Trophoblast cell (in vitro differentiated cells and primary cell): ENCODE measurements around the gene CALB2.

Experiments used
- DNase-seq, 2 donors: peaks; one replicate each; pipeline ENCODE4 v3.0.0-alpha.2; 2016
- H2AFZ ChIP-seq: 2 replicates; pipeline ENCODE4 v1.6.1; 2013; ENCODE audit warnings: low read length, moderate library complexity, mild to moderate bottlenecking; ENCODE audit not compliant: insufficient read depth, poor library complexity
- H2AK5ac ChIP-seq: 2 replicates; pipeline ENCODE4 v1.6.1; 2013; ENCODE audit warnings: mild to moderate bottlenecking, low read length
- H2BK120ac ChIP-seq: 2 replicates; pipeline ENCODE4 v1.6.1; 2013; ENCODE audit warnings: low read length, mild to moderate bottlenecking, moderate library complexity; ENCODE audit not compliant: insufficient read depth, poor library complexity
- H2BK12ac ChIP-seq: 2 replicates; pipeline ENCODE4 v1.6.1; 2013; ENCODE audit warnings: mild to moderate bottlenecking, low read length, moderate library complexity
- H2BK5ac ChIP-seq: 2 replicates; pipeline ENCODE4 v1.6.1; 2013; ENCODE audit warnings: low read length, low read depth, moderate library complexity, mild to moderate bottlenecking; ENCODE audit not compliant: poor library complexity
- H3K14ac ChIP-seq: 2 replicates; pipeline ENCODE4 v1.6.1; 2013; ENCODE audit warnings: mild to moderate bottlenecking, low read length
- H3K18ac ChIP-seq: 2 replicates; pipeline ENCODE4 v1.6.1; 2013; ENCODE audit warnings: mild to moderate bottlenecking, low read length
- H3K23ac ChIP-seq: 2 replicates; pipeline ENCODE4 v1.6.1; 2013; ENCODE audit warnings: low read length
- H3K27ac ChIP-seq: 2 replicates; pipeline ENCODE4 v1.5.1; 2013; ENCODE audit warnings: low read depth, mild to moderate bottlenecking, inconsistent platforms, low read length, moderate library complexity
- H3K27me3 ChIP-seq: 2 replicates; pipeline ENCODE4 v1.6.1; 2013; ENCODE audit warnings: inconsistent platforms, mild to moderate bottlenecking, low read length, moderate library complexity; ENCODE audit not compliant: insufficient read depth
- H3K36me3 ChIP-seq, 2 experiments: 1 replicate in 1 of 2; 2 replicates in 1 of 2; pipeline ENCODE4 v1.6.1; 2013; ENCODE audit warnings: low read length in 2 of 2, mild to moderate bottlenecking in 2 of 2, moderate library complexity in 1 of 2; ENCODE audit not compliant: insufficient read depth in 2 of 2, control insufficient read depth in 1 of 2
- H3K4ac ChIP-seq: 2 replicates; pipeline ENCODE4 v1.6.1; 2013; ENCODE audit warnings: low read depth, mild to moderate bottlenecking, low read length, moderate library complexity
- H3K4me1 ChIP-seq, 2 experiments: 1 replicate in 1 of 2; 2 replicates in 1 of 2; pipeline ENCODE4 v1.6.1; 2013; ENCODE audit warnings: low read length in 2 of 2, mild to moderate bottlenecking in 2 of 2, moderate library complexity in 1 of 2; ENCODE audit not compliant: insufficient read depth in 2 of 2, control insufficient read depth in 1 of 2
- H3K4me2 ChIP-seq: 2 replicates; pipeline ENCODE4 v1.6.1; 2013; ENCODE audit warnings: inconsistent platforms, mild to moderate bottlenecking, low read length, moderate library complexity
- H3K4me3 ChIP-seq: 2 replicates; pipeline ENCODE4 v1.5.1; 2013; ENCODE audit warnings: mild to moderate bottlenecking, low read depth, low read length, inconsistent platforms
- H3K79me1 ChIP-seq: one replicate; pipeline ENCODE4 v1.6.1; 2013; ENCODE audit warnings: low read length
- H3K79me2 ChIP-seq: 2 replicates; pipeline ENCODE4 v1.6.1; 2013; ENCODE audit warnings: low read length, mild to moderate bottlenecking; ENCODE audit not compliant: control insufficient read depth, insufficient read depth, poor library complexity
- H3K9ac ChIP-seq: 2 replicates; pipeline ENCODE4 v1.6.1; 2013; ENCODE audit warnings: mild to moderate bottlenecking, low read length
- H3K9me3 ChIP-seq: 2 replicates; pipeline ENCODE4 v1.6.1; 2013; ENCODE audit warnings: low read depth, mild to moderate bottlenecking, control low read depth, inconsistent platforms, low read length; ENCODE audit not compliant: insufficient read depth
- H4K12ac ChIP-seq: 2 replicates; pipeline ENCODE4 v1.6.1; 2013; ENCODE audit warnings: low read depth, mild to moderate bottlenecking, low read length, moderate library complexity
- H4K8ac ChIP-seq: 2 replicates; pipeline ENCODE4 v1.6.1; 2013; ENCODE audit warnings: low read depth, mild to moderate bottlenecking, low read length, moderate library complexity
- H4K91ac ChIP-seq: one replicate; pipeline ENCODE4 v1.6.1; 2013; ENCODE audit warnings: low read depth, mild to moderate bottlenecking, low read length, moderate library complexity
- WGBS: extraction: QIAGEN DNeasy Blood & Tissue Kit; methylation state at CpG from one replicate; pipeline ENCODE4 v1.1.7; 2013; ENCODE audit warnings: missing lambda C conversion rate; ENCODE audit not compliant: insufficient read length, insufficient coverage; ENCODE audit errors: extremely low coverage; 5-methylcytosine and 5-hydroxymethylcytosine counted together

CALB2 gene

GRCh38 chr16:71368958-71369357 is 10.4 kb downstream of the CALB2 start:
- Histone ChIP-seq H3K36me3 (no peaks in the 10 kb centered on the region), H3K9ac (no peak overlapping the region), H3K4me2 (no peak overlapping the region), H3K27me3 (no peaks in the 10 kb centered on the region), H2AK5ac (no peak overlapping the region), H4K8ac (no peak overlapping the region), H3K79me1 (no peaks in the 10 kb centered on the region), H2BK120ac (no peak overlapping the region), H2AFZ (no peak overlapping the region), H3K4me3 (no peak overlapping the region), H3K4me1 (no peaks in the 10 kb centered on the region), H3K79me2 (no peaks in the 10 kb centered on the region), H3K23ac (no peak overlapping the region), H2BK12ac (no peak overlapping the region), H3K18ac (no peak overlapping the region), H3K4ac (no peak overlapping the region), H3K14ac (no peak overlapping the region), H2BK5ac (no peak overlapping the region), H4K12ac (no peak overlapping the region), H3K27ac (no peak overlapping the region), H3K9me3 (no peaks in the 10 kb centered on the region), H4K91ac (no peak overlapping the region)
- WGBS, result no CpG with 5 or more reads among the region's 10 CpGs
- no peak for DNase-seq

DNA sequence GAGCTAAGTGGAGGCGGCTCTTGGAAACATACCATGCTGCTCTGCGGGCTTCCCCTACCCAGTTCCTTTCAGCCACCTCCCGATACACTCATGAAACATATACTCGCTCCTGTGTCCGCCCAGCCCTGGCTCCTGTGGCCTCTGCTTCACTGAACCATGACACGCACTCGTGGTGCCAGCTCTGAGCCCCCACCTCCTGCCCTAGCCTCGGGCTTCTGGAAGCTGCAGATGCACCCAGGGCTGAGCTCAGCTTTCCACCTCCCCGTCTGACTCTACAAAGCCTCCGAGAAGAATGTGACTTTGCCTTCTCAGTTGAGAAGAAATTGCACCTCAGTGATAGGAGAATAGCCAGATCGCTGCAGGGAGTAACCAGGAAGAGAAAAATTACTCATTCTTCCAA is 11.0 kb downstream of the CALB2 start:
- Histone ChIP-seq H3K23ac (no peak overlapping the region), H4K91ac (no peak overlapping the region), H3K14ac (no peak overlapping the region), H3K9ac (no peak overlapping the region), H2BK5ac (no peak overlapping the region), H3K4me1 (no peaks in the 10 kb centered on the region), H4K12ac (no peak overlapping the region), H4K8ac (no peak overlapping the region), H3K4me3 (no peak overlapping the region), H2BK120ac (no peak overlapping the region), H3K36me3 (no peaks in the 10 kb centered on the region), H3K79me2 (no peaks in the 10 kb centered on the region), H3K18ac (no peak overlapping the region), H2AFZ (no peak overlapping the region), H3K4ac (no peak overlapping the region), H3K4me2 (no peak overlapping the region), H2AK5ac (no peak overlapping the region), H2BK12ac (no peak overlapping the region), H3K79me1 (no peaks in the 10 kb centered on the region), H3K9me3 (no peaks in the 10 kb centered on the region), H3K27ac (no peak overlapping the region), H3K27me3 (no peaks in the 10 kb centered on the region)
- DNase-seq, result no peak
- WGBS, result no CpG with 5 or more reads among the region's 11 CpGs

DNA sequence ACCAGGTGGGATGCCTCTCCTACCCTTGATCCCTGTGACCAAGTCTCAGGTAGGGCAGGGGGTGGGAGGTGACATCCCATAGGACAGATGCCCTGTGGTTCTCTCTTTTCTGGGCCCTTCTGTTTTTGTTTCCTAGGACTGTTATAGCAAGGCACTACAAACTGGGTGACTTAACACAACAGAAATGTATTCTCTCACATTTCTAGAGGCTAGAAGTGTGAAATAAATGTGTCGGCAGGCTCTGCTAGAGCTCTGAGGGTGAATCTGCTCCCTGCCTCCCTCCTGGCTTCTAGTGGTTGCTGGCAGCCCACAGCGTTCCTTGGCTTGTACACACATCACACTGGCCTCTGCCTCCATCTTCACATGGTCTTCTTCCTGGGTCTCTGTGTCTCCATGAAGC is 12.7 kb downstream of the CALB2 start:
- no peaks in the 10 kb centered on the region for H3K9me3 ChIP-seq
- H2BK5ac ChIP-seq, result no peak overlapping the region
- no peak overlapping the region for H3K14ac ChIP-seq
- no peaks in the 10 kb centered on the region for H3K79me1 ChIP-seq
- no peak overlapping the region for H4K8ac ChIP-seq
- no peak overlapping the region for H3K4me2 ChIP-seq
- H3K4ac ChIP-seq, result no peak overlapping the region
- DNase-seq, result no peak
- no peaks in the 10 kb centered on the region for H3K27me3 ChIP-seq
- H3K4me1 ChIP-seq, result no peaks in the 10 kb centered on the region
- WGBS, result no CpG with 5 or more reads among the region's 2 CpGs
- no peak overlapping the region for H2AFZ ChIP-seq
- H3K23ac ChIP-seq, result no peak overlapping the region
- no peak overlapping the region for H4K12ac ChIP-seq
- H3K9ac ChIP-seq, result no peak overlapping the region
- no peaks in the 10 kb centered on the region for H3K79me2 ChIP-seq
- no peak overlapping the region for H2BK120ac ChIP-seq
- no peak overlapping the region for H3K18ac ChIP-seq
- H2BK12ac ChIP-seq, result no peak overlapping the region
- H4K91ac ChIP-seq, result no peak overlapping the region
- H3K36me3 ChIP-seq, result no peaks in the 10 kb centered on the region
- H3K4me3 ChIP-seq, result no peak overlapping the region
- H2AK5ac ChIP-seq, result no peak overlapping the region
- H3K27ac ChIP-seq, result no peak overlapping the region

- WGBS, result no CpG with 5 or more reads among the region's 8 CpGs
- H2BK12ac ChIP-seq, result no peak overlapping the region
- H2AFZ ChIP-seq, result no peak overlapping the region
- no peak for DNase-seq
- H3K36me3 ChIP-seq, result no peaks in the 10 kb centered on the region
- no peaks in the 10 kb centered on the region for H3K79me1 ChIP-seq
- no peak overlapping the region for H4K12ac ChIP-seq
- H3K27me3 ChIP-seq, result no peaks in the 10 kb centered on the region
- H2BK120ac ChIP-seq, result no peak overlapping the region
- no peak overlapping the region for H3K4me3 ChIP-seq
- H3K4ac ChIP-seq, result no peak overlapping the region
- H2AK5ac ChIP-seq, result no peak overlapping the region
- H3K23ac ChIP-seq, result no peak overlapping the region
- no peak overlapping the region for H4K91ac ChIP-seq
- no peaks in the 10 kb centered on the region for H3K79me2 ChIP-seq
- H3K18ac ChIP-seq, result no peak overlapping the region
- peaks cover 2% of the 10 kb centered on the region for H3K9me3 ChIP-seq
- no peak overlapping the region for H3K27ac ChIP-seq
- no peak overlapping the region for H3K4me2 ChIP-seq
- no peak overlapping the region for H2BK5ac ChIP-seq
- H4K8ac ChIP-seq, result no peak overlapping the region
- H3K9ac ChIP-seq, result no peak overlapping the region
- no peaks in the 10 kb centered on the region for H3K4me1 ChIP-seq
- no peak overlapping the region for H3K14ac ChIP-seq
Observed at GRCh38 chr16:71373073-71373472, 14.6 kb downstream of the CALB2 start.
